Activated CD4-positive, CD25-positive, alpha-beta regulatory T cell (primary cell): ENCODE results near the gene OR4C3.
"Not testable (repeated sequence)": the region's sequence is repeated elsewhere in the genome, so short reads cannot be mapped to it uniquely, and the experiment has no call there.

ENCODE experiments used
- DNase-seq, 4 experiments: peaks; one replicate each; lab custom pipeline; 2025; lab: John Stamatoyannopoulos, UW

The OR4C3 gene

GRCh38 chr11:48324620-48325019 is at the start of gene OR4C3:
Gene OR4C3, plus strand, starts transcription at chr11:48324920. Its CDS starts 102 bp downstream, at chr11:48325022.
- DNase-seq: not testable (repeated sequence)

- DNase-seq: no peak
Measured at GRCh38 chr11:48305923-48306322, 18.8 kb upstream of the OR4C3 start, which contains the start of gene OR4S1. Gene OR4S1, plus strand, starts transcription at chr11:48306223. Its CDS starts 0 bp downstream, at chr11:48306223.

- peak; percentile 10 to 48 (median 27) for DNase-seq
Measured at GRCh38 chr11:48307760-48308386, 16.8 kb upstream of the OR4C3 start.

GRCh38 chr11:48313590-48313989 is 11.1 kb upstream of the OR4C3 start:
- not testable (repeated sequence) for DNase-seq

GRCh38 chr11:48319813-48320212 is 4.9 kb upstream of the OR4C3 start:
- DNase-seq: not testable (repeated sequence)

- DNase-seq: no peak
Measured at GRCh38 chr11:48341466-48341865, 16.7 kb downstream of the OR4C3 start.

GRCh38 chr11:48342505-48342904 is 17.8 kb downstream of the OR4C3 start:
- DNase-seq: not testable (repeated sequence)

GRCh38 chr11:48346286-48346685 is 21.6 kb downstream of the OR4C3 start:
- DNase-seq: peak in 1 of 4 experiments; percentile 4

GRCh38 chr11:48354013-48354412 is 29.3 kb downstream of the OR4C3 start:
- no peak for DNase-seq

- no peak for DNase-seq
Measured at GRCh38 chr11:48354677-48355076, 30.0 kb downstream of the OR4C3 start.

- not testable (repeated sequence) for DNase-seq
Measured at GRCh38 chr11:48361289-48361688, 36.6 kb downstream of the OR4C3 start.

GRCh38 chr11:48366365-48366764 is 41.6 kb downstream of the OR4C3 start, which contains the start of gene OR4C5:
Gene OR4C5, minus strand, starts transcription at chr11:48366465. Its CDS starts 0 bp downstream, at chr11:48366465.
- no peak for DNase-seq
